Activated CD4-positive, alpha-beta T cell treated with anti-CD3 and anti-CD28 coated beads for 48 hours (primary cell): ENCODE data around the gene ADCYAP1R1.

ENCODE experiments used
- DNase-seq: peaks from one replicate; pipeline ENCODE4 v3.0.0-alpha.2; 2020

Gene ADCYAP1R1

DNA sequence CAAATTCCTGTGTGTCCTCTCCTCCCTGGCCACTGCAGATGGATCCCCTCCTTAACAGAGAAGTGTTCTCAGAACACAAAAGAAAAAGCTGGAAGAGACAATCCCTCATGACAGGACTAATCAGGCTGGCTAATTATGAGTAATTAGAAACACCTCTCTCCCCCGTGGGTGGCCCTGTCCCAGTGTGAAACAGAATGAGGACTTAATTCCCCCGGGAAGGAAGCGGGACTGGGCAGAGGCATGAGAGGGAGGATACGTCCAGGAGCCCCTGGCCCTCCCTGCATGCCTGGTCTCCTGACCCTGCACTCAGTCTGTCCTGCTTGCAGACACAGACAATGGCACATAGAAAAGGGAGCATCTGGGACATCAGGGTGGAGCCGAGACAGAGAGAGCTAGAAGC, 7.6 kb upstream of the ADCYAP1R1 start:
- DNase-seq: no peak

DNA sequence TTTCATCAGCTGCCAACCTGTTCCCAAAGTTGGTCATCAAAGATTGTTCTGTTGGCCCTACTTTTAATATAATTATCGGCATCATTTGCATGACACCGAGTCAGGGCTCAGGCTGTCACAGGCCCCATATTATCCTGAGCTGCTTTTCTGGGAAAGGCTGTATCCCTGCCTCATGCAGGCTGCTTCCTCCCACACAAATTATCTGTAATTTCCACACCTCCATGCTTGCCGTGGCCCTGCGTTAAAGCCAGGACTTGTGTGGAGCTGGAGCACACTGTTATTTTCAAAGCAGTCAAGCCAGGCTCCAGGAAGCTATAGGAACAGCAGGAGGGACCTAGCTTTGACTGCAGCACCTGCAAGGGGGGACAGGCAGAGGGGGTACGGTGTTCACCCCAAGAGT, 5.4 kb upstream of the ADCYAP1R1 start:
- no peak for DNase-seq

GRCh38 chr7:31047313-31048146, 4.6 kb upstream of the ADCYAP1R1 start:
- DNase-seq: no peak

GRCh38 chr7:31049005-31049765, 2.9 kb upstream of the ADCYAP1R1 start:
- no peak for DNase-seq

GRCh38 chr7:31052487-31052840, 356 bp downstream of the ADCYAP1R1 start:
- DNase-seq: no peak

DNA sequence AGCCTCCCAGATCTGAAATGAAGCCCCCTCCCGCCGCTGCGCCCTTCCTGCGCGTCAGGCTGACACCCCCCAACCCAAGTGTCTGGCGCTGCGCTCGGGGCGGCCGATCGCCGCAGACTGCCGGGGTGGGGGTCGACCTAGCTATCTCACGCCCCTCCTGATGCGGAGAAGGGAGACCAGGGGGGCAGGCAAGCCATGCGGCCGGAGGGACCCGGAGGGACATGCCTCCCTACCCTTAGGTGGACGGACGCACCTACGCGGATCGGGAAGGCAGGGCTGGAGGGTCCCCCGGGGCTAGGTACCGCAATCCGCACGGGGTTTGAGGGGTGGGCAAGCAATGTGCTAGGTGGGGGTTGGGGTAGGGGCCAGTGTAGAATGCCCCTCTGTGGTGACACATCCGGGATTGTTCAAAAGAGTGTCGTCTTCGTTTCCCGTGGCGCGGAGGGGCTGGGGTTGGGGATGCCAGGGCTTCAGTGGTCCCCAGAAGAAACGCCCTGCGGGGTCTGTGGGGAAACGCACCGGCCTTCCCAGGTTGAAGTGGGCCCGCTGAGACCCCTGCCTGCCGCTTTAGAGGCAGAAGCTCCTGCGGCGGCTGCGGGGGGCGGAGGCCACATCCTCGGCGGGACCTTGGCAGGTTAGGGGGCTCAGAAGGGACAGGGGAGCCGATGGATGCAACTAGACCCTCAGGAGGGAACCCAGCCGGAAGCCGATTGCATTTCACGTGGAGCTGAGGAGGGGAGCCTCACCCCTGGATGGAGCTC, 913 bp downstream of the ADCYAP1R1 start:
- no peak for DNase-seq

GRCh38 chr7:31053986-31054385, 1.9 kb downstream of the ADCYAP1R1 start:
- no peak for DNase-seq

DNA sequence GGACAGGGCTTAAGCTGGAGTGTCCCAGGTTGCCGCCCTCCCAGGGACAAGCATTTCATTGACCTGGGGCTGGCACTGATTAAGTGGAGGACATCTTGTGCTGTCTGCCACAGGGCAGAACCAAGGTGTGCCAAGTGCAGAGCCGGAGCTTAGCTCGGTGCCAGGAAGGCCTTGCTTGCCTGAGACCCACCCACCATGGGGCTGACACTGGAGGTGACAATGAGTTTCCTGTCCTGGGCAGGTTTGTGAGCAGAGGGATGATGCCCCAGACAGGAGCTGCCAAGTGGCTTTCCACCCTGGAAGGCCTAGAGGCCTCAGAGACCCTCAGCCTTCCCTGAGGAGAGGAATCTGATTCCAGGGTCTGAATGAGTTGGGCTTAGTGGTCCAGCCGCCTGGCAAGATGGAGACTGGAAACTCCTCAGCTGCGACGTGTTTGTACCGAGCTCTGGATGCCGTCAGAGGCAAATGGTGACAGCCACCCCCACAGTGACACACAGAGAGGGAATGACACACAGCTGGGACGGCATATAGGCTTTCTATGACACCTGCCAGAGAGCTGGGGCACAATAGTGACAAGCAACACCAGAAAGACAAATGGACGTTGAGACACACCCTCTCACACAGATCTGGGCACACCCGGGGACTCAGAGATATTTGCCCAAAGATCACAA, 2.6 kb downstream of the ADCYAP1R1 start:
- DNase-seq: no peak

- no peak for DNase-seq
Observed at GRCh38 chr7:31055471-31055870, 3.4 kb downstream of the ADCYAP1R1 start.

DNA sequence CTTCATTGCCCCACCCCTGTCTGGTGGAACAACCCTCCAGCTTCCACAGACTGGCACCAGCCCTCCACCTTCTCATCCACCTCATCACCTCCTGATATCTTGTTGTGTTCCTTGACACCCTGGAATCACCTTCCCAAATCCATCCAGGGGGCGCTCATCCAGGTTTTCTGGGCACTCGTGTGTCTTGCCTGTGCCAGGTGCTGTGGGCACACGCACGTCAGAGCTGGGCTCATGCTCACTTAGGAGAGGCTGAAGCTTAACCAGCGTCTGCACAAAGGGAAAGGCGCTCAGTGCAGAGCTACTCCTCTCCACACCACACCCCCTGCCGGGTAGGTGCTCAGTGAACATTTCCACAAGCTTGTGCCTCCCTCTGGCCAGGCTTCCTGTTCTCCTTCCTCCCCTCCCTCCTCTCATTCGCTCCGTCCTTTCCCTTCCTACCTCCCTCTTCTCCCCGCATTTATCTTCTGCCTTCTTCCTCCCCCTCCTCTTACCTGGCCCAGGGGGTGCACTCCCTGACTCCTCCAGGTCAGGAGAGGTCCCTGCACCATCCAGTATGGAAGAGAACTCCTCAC, 4.8 kb downstream of the ADCYAP1R1 start:
- no peak for DNase-seq

GRCh38 chr7:31058122-31058521, 6.0 kb downstream of the ADCYAP1R1 start:
- DNase-seq: peak; percentile 26

DNA sequence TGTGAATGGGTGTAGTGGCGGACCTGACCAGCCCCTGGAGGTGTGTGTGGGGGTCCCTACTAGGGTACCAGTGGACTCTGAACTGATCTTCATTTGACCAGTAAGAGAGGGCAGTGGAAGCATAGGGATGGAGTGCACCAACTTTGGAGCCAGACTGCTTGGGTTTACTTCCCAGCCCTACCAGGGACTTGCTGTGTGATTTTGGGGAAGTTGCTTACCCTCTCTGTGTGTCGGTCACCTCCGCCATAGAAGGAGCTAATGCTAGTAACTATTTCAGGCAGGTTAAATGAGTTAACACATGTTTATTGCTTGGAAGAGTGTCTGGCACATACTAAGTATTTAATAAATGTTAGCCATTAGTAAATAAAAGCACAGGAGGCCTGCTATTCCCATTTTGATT, 6.6 kb downstream of the ADCYAP1R1 start:
- no peak for DNase-seq

DNA sequence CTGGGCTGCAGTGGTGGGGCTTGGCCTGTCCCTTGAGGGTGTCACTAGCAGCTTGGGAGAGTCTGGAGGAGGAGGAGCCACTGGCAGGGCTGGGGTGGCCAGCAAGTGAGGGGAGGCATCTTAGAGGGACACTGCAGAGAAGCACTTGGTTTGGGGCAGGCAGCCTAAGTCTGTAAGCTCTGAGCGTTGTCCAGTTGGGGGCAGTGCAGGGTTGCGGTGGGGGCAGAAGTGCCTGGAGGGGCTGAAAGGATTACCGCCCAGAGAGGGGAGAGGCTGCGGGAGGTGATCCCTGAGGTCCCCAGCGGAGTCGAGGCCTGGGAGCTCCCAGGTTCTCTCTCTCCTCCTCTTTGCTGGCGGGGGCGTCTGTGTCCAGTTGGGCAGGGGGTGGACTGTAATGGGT, 7.4 kb downstream of the ADCYAP1R1 start:
- no peak for DNase-seq

GRCh38 chr7:31061185-31061584, 9.1 kb downstream of the ADCYAP1R1 start:
- DNase-seq: no peak

DNA sequence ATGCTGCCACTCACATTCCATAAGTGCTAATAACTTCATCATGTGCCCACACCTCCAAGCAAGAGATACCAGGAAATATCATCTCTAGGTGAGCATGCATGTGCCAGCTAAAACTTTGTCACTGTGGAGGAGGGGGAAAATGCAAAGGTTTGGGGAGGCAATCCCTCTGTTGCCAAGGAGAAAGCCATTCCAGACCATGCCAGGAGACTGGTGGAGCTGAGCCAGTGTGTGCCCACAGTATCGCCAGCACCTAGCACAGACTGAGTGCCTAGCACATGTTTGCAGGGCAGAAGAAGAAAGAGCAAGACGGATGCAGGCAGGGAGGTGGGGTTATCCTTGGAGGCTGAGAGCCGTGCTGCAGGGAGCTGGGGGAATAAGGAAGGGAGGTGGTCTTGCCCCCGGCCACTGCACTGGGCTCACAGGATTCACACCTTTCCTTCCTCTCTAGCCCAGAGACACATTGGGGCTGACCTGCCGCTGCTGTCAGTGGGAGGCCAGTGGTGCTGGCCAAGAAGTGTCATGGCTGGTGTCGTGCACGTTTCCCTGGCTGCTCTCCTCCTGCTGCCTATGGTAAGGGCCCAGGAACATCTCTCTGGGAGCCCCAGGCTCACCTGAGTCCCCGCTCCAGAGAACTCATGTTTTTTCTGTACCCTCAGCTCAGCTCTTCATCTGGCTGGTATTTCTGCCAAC, 10.8 kb downstream of the ADCYAP1R1 start:
- DNase-seq: no peak

DNA sequence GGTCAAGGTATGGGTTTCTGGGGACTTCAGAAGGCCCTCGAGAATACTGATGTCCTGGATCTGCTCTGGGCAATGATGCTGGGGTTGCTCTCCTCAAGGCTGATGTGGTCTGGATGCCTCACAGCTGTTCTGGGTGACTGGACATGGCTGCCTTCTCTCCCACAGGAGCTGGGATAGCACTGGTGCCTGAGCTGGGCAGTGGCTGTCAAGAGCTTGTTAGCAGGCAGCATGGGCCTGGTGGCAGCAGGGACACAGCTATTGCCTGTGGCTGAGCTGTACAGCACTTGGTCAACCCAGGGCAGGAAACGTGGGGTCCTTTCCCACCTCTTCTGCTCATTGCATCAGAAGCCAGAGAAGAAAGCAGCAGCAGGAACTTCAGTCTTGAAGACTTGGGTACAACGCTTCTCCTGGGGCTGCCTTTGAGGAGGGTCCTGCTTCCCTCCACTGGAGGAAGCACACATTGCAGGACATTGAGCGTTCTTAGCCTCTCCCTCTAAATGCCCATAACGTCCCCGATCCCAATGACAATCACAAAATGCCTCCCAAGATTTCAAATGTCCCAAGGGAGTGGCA, 13.0 kb downstream of the ADCYAP1R1 start:
- DNase-seq: no peak

DNA sequence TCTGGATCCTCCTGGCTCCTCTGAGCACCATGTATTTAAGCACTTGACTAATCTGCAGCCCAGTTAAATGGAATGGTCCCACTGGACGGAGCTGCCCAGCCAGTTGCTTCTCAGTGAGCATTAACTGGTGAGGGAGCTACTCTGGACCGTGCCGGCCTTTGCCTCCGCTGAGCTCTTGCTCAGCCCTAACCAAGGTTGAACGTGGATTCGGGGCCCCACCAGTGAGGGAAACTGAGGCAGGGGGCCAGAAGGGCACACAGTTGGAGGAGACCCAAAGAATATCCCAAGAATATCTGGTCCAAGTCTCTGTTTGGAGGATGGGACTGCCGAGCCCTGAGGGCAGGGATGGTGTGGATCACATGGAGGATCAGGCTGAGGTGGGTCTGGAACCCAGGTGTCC, 13.7 kb downstream of the ADCYAP1R1 start:
- DNase-seq: no peak

DNA sequence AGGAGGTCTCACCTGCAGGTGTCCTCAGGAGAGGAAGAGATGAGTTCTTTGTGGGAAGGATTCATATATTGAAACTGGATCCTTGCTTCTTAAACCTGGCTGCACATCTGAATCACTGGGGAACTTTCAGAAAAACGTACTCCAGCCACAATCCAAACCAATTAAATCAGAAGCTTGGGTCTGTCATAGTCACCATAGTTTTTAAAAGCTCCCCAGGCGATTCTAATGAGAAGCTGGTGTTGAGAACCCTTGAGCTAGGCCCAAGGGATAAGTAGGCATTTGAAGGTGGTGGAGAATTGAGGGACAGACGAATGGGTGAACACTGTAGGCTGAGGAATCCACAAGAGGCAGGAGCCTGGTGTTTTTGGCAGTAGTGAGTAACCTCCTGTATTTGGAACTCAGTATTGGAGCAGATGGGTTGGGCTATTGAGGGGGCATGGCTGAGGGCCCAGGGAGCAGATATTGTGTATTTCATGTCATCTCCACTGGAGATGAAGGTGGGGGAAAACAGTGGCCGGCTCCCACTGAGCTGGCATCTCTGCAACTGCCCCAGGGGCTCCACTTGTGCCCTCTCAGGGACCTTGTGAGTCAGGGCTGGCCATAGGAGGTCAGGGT, 14.5 kb downstream of the ADCYAP1R1 start:
- no peak for DNase-seq

DNA sequence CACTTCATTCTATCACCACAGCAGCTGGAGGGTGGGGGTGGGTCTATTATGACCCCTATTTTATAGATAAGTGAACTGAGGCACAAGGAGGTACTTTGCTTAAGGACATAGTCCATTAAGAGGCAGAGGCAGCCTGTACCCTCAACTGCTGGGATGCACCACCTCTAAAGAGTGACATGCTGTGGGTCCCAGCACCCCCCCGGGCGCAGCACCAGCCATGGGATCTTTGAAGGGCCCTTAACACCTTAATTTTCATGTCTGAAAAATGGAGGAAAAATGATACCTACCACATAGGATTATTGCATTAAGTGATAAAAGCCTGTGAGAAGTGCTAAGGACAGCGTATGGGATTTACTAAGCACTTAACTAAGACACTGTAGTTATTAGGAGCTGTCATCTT, 15.4 kb downstream of the ADCYAP1R1 start:
- DNase-seq: no peak

DNA sequence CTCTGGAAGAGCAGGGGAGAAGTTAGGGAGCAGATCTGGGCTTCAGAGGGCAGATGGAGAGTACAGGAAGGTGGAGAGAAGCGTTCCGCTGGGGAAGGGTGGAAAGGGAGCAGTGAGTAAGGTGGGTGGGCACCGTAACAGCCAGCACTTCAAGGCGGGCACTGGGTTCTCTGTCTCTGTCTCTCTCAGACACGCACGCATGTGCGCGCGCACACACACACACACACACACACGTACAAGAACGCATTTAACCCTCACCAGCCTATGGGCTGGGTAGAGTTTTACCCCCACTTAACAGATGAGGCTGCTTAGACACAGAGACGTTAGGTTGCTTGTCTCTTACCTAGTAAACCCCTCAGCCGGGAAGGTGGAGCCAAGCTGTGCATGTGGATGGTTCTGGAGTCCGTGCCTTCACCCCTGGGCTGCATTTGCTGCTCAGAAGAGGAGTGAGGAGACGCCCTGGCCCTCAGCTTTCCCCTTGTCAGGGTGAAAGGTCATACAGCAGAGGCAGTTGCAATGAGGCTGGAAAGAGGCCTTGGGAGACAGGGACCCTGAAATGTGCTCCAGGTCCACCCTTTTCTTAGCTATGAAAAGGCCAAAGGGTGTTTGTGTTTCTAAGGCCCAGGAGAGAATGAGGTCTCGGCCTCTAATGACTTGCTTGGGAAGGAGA, 16.0 kb downstream of the ADCYAP1R1 start:
- no peak for DNase-seq
